HCT116 (cell line): ENCODE measurements around the gene CACNA1C.

Source experiments
- CEBPB ChIP-seq: IDR thresholded peaks from 2 replicates; pipeline ENCODE4 v1.6.1; 2012; ENCODE audit warnings: low read depth
- MAX ChIP-seq: IDR thresholded peaks from 2 replicates; pipeline ENCODE4 v1.6.1; 2012
- POLR2A ChIP-seq: IDR thresholded peaks from 2 replicates; pipeline ENCODE4 v1.7.0; 2011; ENCODE audit warnings: borderline replicate concordance; ENCODE audit not compliant: insufficient read depth, insufficient read length; ENCODE audit errors: extremely low read depth
- POLR2AphosphoS5 ChIP-seq: IDR thresholded peaks from 2 replicates; pipeline ENCODE4 v1.6.1; 2011; ENCODE audit warnings: mild to moderate bottlenecking, low read depth, low read length, moderate library complexity
- TF ChIP-seq, protein P1 (sequence below), 3 experiments: fragments of 200-600 bp in 1 of 3; sonication (generic) in 1 of 3; IDR thresholded peaks in 2 of 3; conservative IDR thresholded peaks in 1 of 3; 2 replicates each; pipeline ENCODE4 v1.5.1; 2012 to 2017; ENCODE audit warnings: low read depth in 2 of 3, low read length in 2 of 3, antibody characterized with exemption in 1 of 3, borderline replicate concordance in 1 of 3, control low read depth in 1 of 3, mild to moderate bottlenecking in 1 of 3, mixed read lengths in 1 of 3, mixed run types in 1 of 3, moderate library complexity in 1 of 3; ENCODE audit not compliant: insufficient read depth in 1 of 3

DNA sequence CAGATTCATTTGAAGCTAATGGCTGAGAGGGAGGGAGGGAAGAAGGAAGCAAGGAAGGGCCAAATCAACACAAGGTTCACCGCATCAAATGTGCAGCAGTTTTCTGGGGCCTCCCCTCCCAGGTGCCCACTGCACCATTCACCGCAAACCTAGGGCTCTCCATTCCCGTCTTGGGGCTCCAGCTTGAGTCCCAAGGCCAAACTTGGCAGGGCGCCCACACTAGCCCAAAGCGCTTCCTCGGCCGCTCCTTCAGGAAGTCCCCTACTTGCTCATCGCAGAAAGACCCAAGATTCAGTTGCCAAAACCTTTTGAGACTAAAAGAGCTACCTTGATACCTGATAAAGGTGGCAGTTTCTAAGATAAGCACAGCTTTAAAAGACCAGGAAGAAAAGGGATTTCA lies 601.5 kb downstream of the CACNA1C start:
- TF ChIP-seq, protein P1, sequence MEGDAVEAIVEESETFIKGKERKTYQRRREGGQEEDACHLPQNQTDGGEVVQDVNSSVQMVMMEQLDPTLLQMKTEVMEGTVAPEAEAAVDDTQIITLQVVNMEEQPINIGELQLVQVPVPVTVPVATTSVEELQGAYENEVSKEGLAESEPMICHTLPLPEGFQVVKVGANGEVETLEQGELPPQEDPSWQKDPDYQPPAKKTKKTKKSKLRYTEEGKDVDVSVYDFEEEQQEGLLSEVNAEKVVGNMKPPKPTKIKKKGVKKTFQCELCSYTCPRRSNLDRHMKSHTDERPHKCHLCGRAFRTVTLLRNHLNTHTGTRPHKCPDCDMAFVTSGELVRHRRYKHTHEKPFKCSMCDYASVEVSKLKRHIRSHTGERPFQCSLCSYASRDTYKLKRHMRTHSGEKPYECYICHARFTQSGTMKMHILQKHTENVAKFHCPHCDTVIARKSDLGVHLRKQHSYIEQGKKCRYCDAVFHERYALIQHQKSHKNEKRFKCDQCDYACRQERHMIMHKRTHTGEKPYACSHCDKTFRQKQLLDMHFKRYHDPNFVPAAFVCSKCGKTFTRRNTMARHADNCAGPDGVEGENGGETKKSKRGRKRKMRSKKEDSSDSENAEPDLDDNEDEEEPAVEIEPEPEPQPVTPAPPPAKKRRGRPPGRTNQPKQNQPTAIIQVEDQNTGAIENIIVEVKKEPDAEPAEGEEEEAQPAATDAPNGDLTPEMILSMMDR (IDR thresholded peaks at IDR 0.05 in 2 of 3, conservative IDR thresholded peaks at IDR 0.05 in 1 of 3; ENCODE audit: borderline replicate concordance in 1 of 3, insufficient read depth in 1 of 3, low read depth in 2 of 3, low read length in 2 of 3) = no peak
- TF ChIP-seq POLR2A (no peak), POLR2AphosphoS5 (no peak), MAX (no peak), CEBPB (no peak)
